Smooth muscle cell (in vitro differentiated cells): Measurements from ENCODE around the gene MSL3. TPM values are rescaled to one million over a fixed set of nuclear protein-coding genes. Genes with fewer than 3 reads are reported as not detected.
A peak's percentile ranks its signal among the peaks of the same experiment; 100 is the strongest.

ENCODE experiments used
- DNase-seq: peaks from one replicate; lab custom pipeline; 2025; ENCODE audit not compliant: unreplicated experiment; lab: John Stamatoyannopoulos, UW
- H2AFZ ChIP-seq: fragments of 200-600 bp; sonication (generic); 2 replicates; pipeline ENCODE4 v1.6.0; 2016; ENCODE audit warnings: antibody characterized with exemption, low read depth, mild to moderate bottlenecking
- H3F3A ChIP-seq: fragments of 200-600 bp; sonication (generic); 2 replicates; pipeline ENCODE4 v1.6.0; 2017; ENCODE audit warnings: antibody characterized with exemption, low read depth
- H3K27ac ChIP-seq: fragments of 200-600 bp; sonication (generic); 2 replicates; pipeline ENCODE4 v1.5.1; 2016; ENCODE audit warnings: low read depth, mild to moderate bottlenecking
- H3K27me3 ChIP-seq: fragments of 200-600 bp; sonication (generic); 2 replicates; pipeline ENCODE4 v1.6.1; 2016; ENCODE audit warnings: low read depth, mild to moderate bottlenecking
- H3K36me3 ChIP-seq: fragments of 200-600 bp; sonication (generic); 2 replicates; pipeline ENCODE4 v1.5.1; 2016; ENCODE audit warnings: low read depth
- H3K4me1 ChIP-seq: fragments of 200-600 bp; sonication (generic); 2 replicates; pipeline ENCODE4 v1.5.1; 2016; ENCODE audit warnings: low read depth
- H3K4me2 ChIP-seq: fragments of 200-600 bp; sonication (generic); 2 replicates; pipeline ENCODE4 v1.6.0; 2016; ENCODE audit warnings: mild to moderate bottlenecking
- H3K4me3 ChIP-seq: fragments of 200-600 bp; sonication (generic); 2 replicates; pipeline ENCODE4 v1.5.1; 2016; ENCODE audit warnings: mild to moderate bottlenecking
- H3K79me2 ChIP-seq: fragments of 200-600 bp; sonication (generic); 2 replicates; pipeline ENCODE4 v1.6.0; 2016; ENCODE audit warnings: low read depth, mild to moderate bottlenecking
- H3K9ac ChIP-seq: fragments of 200-600 bp; sonication (generic); 2 replicates; pipeline ENCODE4 v1.6.0; 2016; ENCODE audit warnings: low read depth
- H3K9me3 ChIP-seq: fragments of 200-600 bp; sonication (generic); replicated peaks from 2 replicates; pipeline ENCODE4 v1.5.1; 2016; ENCODE audit warnings: low read depth
- H4K20me1 ChIP-seq: fragments of 200-600 bp; sonication (generic); 2 replicates; pipeline ENCODE4 v1.6.0; 2016; ENCODE audit warnings: low read depth
- WGBS: methylation state at CpG from one replicate; pipeline ENCODE4 v1.1.7; 2016; ENCODE audit warnings: low lambda C conversion rate; 5-methylcytosine and 5-hydroxymethylcytosine counted together
- polyA plus RNA-seq: library from polyadenylated mRNA; unstranded; fragments of >200 nt; fragmentation: Nextera tagmentation; extraction: Ambion mirVana; gene quantifications from 2 replicates; pipeline ENCODE4 v1.2.1, GENCODE V29; 2016
- total RNA-seq: library from RNA; depleted of rRNA; stranded (reverse); fragments of >200 nt; gene quantifications from 2 replicates; pipeline ENCODE4 v1.2.3, GENCODE V29; 2014
- TF ChIP-seq, protein P1 (sequence below): fragments of 200-600 bp; sonication (generic); IDR thresholded peaks from 2 replicates; pipeline ENCODE4 v1.5.1; 2017; ENCODE audit warnings: borderline replicate concordance, mild to moderate bottlenecking, antibody characterized with exemption; ENCODE audit not compliant: insufficient read depth, poor library complexity, severe bottlenecking

MSL3 gene
- total and polyA plus RNA-seq, 2 experiments from 2014 or later = 15.7 to 48.1 TPM

DNA sequence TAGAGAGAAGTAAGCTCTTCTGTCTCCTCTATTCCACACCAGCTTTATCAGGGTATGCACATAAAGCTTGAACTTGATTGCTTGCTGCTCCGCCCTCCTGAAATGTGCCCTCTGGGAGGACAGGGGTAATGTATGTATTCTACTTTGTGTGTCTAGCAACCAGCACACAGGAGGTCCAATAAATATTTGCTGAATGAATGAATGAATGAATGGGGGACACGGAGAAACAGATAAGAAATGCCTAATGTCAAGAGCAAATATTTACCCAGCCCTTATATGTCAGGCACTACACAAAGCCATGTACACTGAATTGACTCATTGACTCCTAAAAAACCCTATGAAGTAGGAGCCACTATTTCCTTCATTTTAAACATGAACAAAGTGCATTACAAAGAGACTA, 2.3 kb upstream of the MSL3 start:
- H2AFZ ChIP-seq = no peak overlapping the region
- H3F3A ChIP-seq = no peaks in the 10 kb centered on the region
- H3K79me2 ChIP-seq = no peaks in the 10 kb centered on the region
- DNase-seq = no peak
- no peaks in the 10 kb centered on the region for H3K9me3 ChIP-seq
- H3K4me3 ChIP-seq = no peak overlapping the region
- peaks cover 4% of the 10 kb centered on the region for H3K4me1 ChIP-seq
- 71% methylated on average over 2 of the region's 2 CpGs for WGBS
- H3K27me3 ChIP-seq = no peaks in the 10 kb centered on the region
- H3K36me3 ChIP-seq = no peaks in the 10 kb centered on the region
- no peak overlapping the region for H3K27ac ChIP-seq
- no peak overlapping the region for H3K9ac ChIP-seq
- H4K20me1 ChIP-seq = no peaks in the 10 kb centered on the region
- H3K4me2 ChIP-seq = no peak overlapping the region
- TF ChIP-seq, protein P1, sequence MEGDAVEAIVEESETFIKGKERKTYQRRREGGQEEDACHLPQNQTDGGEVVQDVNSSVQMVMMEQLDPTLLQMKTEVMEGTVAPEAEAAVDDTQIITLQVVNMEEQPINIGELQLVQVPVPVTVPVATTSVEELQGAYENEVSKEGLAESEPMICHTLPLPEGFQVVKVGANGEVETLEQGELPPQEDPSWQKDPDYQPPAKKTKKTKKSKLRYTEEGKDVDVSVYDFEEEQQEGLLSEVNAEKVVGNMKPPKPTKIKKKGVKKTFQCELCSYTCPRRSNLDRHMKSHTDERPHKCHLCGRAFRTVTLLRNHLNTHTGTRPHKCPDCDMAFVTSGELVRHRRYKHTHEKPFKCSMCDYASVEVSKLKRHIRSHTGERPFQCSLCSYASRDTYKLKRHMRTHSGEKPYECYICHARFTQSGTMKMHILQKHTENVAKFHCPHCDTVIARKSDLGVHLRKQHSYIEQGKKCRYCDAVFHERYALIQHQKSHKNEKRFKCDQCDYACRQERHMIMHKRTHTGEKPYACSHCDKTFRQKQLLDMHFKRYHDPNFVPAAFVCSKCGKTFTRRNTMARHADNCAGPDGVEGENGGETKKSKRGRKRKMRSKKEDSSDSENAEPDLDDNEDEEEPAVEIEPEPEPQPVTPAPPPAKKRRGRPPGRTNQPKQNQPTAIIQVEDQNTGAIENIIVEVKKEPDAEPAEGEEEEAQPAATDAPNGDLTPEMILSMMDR = no peak

DNA sequence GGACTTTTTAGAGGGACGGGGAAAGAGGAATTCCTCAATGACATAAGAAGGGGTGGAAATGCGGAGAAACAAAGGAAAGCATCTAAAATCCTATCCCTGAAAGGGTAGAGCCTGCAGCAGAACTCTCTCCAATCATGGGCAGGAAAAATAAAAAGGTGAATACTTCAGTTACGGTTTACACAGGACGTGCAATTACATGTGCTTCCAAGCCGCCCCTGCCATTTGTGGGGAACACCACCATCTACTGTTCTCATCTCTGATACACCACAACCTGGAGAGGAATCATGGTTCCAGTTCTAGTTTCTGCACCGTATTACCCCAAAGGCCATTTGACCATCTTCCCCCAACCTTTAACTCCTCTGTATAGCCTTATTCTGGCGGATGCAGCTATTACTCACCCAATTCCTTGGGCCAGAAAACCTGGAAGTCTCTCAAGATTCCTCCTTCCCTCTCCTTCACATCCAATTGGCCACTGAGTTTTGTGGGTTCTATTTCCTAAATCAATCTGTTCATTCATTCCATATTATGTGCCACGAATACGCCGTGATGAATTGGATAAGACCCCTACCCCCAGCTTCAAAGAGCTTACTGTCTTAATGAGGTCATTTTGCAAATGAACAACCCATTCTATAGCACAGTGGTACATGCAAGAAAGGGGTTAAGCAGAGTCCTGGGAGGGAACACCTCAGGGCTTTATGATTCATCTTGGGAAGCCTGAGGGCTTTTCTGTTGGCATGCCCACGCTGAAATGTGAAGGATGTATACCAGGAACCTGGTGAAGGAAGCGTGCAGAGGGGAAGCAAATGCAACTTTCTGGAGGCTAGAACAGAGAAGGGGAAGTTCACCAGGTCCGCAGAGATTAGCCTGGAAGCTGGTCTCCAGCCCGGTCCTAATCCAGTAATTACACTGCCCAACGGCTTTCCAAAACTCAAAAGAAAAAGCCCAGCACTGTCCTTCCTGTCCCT, 1.4 kb upstream of the MSL3 start:
- Histone ChIP-seq H4K20me1 (no peaks in the 10 kb centered on the region), H3K9ac (no peak overlapping the region)

DNA sequence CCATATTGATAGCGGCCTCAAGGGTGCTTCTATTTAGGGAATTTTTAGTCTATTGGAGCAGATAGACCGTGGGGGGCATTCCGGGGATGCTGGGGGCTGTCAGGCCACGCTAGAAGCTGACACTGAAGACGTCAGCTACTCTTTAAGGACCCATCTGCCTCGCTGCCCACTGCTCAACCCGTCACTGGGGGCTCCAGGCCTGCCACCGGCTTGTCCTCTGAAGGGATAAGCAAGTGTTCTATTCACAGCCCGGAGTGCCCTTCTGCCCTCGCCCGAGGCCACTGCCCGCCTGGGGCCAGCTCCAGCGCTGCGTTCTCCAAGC, 679 bp upstream of the MSL3 start:
- Histone ChIP-seq H3K27me3 (no peaks in the 10 kb centered on the region), H3K9ac (no peak overlapping the region), H3K9me3 (no peaks in the 10 kb centered on the region), H3K4me3 (peak overlapping the region; percentile 59), H3K27ac (peak overlapping the region; percentile 24), H3K79me2 (no peaks in the 10 kb centered on the region), H2AFZ (peak overlapping the region; percentile 63), H3K4me1 (peaks cover 4% of the 10 kb centered on the region), H3K4me2 (peak overlapping the region; percentile 83), H3K36me3 (peaks cover under 1% of the 10 kb centered on the region), H3F3A (no peaks in the 10 kb centered on the region), H4K20me1 (no peaks in the 10 kb centered on the region)
- WGBS = 35% methylated on average over 14 of the region's 14 CpGs
- TF ChIP-seq, protein P1 = no peak
- DNase-seq = no peak

More for the DNA sequence above, 1.4 kb upstream of the MSL3 start:
- Histone ChIP-seq H2AFZ (peak overlapping the region; percentile 63), H3K4me2 (peak overlapping the region; percentile 83), H3F3A (no peaks in the 10 kb centered on the region), H3K4me1 (peaks cover 4% of the 10 kb centered on the region), H3K9me3 (no peaks in the 10 kb centered on the region), H3K4me3 (peak overlapping the region; percentile 59), H3K79me2 (no peaks in the 10 kb centered on the region), H3K36me3 (no peaks in the 10 kb centered on the region), H3K27me3 (no peaks in the 10 kb centered on the region), H3K27ac (no peak overlapping the region)
- DNase-seq = no peak
- WGBS = 67% methylated on average over 15 of the region's 15 CpGs
- TF ChIP-seq, protein P1 = no peak
